ENCODE results near the gene NCAM1.

GRCh38 chr11:113096648-113097047, 135.4 kb downstream of the NCAM1 start:
- TF ChIP-seq POLR2AphosphoS5 (IDR thresholded peaks at IDR 0.05) (no peak), POLR2A (IDR thresholded peaks at IDR 0.05) (no peak), CTCF (IDR thresholded peaks at IDR 0.05) (no peak)

Data from sigmoid colon (tissue), 4 donors.